ENCODE results near the gene CTR9. TPM values are rescaled to one million over a fixed set of nuclear protein-coding genes. Genes with fewer than 3 reads are reported as not detected.
A peak's percentile ranks its signal among the peaks of the same experiment; 100 is the strongest.

CTR9 gene
- total and polyA plus RNA-seq, 2 of the 13 experiments (the other 11 are each of a cell fraction or from before 2014, with no cell fraction given): 6.6 to 22.1 TPM

DNA sequence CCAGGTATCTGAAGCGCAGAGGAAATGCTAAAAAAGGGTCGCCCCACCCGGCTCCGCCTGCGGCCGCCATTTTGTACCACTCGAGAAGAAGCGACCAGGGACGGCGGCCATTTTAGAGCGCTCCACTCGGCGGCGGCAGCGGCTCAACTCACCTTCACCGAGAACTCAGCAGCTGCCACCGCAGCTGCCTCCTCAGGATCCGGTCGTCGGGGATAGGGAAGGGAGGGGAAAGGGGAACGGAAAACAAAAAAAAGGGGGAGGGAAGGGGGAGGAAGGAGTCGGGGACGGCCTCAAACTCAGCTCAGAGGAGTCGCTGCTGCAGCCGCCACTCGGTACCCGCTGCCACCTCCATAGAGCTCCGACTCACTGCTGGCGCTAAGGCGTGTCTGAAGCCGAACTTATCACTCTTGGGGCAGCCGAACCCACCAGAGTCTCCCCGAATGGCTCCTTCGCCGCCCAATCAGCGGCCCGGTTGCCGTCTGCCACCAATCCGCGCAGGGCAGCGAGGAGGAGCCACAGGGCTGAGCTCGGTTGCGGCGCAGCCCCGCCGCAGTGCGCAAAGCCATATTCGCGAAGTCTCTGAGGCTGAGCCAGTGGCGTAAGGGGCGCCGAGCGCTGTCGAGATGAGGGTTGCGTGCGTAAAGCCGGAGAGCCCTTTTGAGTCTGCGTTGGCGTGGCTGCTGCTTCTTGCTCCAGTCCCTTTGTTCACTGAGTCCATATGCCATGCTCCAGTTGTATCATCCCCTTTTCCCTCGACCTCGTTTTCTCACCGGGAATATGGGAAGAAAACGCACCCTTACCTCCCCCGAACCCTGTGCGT is 57.7 kb downstream of the CTR9 start, which contains the start of gene EIF4G2 (continued):
- TF ChIP-seq, protein P1, sequence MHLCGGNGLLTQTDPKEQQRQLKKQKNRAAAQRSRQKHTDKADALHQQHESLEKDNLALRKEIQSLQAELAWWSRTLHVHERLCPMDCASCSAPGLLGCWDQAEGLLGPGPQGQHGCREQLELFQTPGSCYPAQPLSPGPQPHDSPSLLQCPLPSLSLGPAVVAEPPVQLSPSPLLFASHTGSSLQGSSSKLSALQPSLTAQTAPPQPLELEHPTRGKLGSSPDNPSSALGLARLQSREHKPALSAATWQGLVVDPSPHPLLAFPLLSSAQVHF (CRISPR knock-in tag; IDR thresholded peaks at IDR 0.05): peak; percentile 80; the same call in 1 of the 2 replicates
- TF ChIP-seq GATAD2A (CRISPR knock-in tag; IDR thresholded peaks at IDR 0.05) (peak; percentile 65), ZKSCAN5 (CRISPR knock-in tag; IDR thresholded peaks at IDR 0.05) (no peak), ZNF383 (CRISPR knock-in tag; IDR thresholded peaks at IDR 0.05; ENCODE audit: borderline replicate concordance) (no peak; the same call in 1 of the 2 replicates), ETV6 (CRISPR knock-in tag; conservative IDR thresholded peaks at IDR 0.05) (peak; percentile 17; the same call in 1 of the 2 replicates), NCOA2 (CRISPR knock-in tag; IDR thresholded peaks at IDR 0.05) (peak; percentile 60; the same call in 1 of the 2 replicates), ZNF660 (CRISPR knock-in tag; IDR thresholded peaks at IDR 0.05; ENCODE audit: borderline replicate concordance, low read depth) (0 out of 2 replicates have a peak, but pooled peaks have one; percentile 57), SSRP1 (CRISPR knock-in tag; IDR thresholded peaks at IDR 0.05) (no peak), CHD2 (IDR thresholded peaks at IDR 0.05; ENCODE audit: low read depth, low read length) (peak; percentile 41; the same call in 1 of the 2 replicates)
- TF ChIP-seq, protein P2, sequence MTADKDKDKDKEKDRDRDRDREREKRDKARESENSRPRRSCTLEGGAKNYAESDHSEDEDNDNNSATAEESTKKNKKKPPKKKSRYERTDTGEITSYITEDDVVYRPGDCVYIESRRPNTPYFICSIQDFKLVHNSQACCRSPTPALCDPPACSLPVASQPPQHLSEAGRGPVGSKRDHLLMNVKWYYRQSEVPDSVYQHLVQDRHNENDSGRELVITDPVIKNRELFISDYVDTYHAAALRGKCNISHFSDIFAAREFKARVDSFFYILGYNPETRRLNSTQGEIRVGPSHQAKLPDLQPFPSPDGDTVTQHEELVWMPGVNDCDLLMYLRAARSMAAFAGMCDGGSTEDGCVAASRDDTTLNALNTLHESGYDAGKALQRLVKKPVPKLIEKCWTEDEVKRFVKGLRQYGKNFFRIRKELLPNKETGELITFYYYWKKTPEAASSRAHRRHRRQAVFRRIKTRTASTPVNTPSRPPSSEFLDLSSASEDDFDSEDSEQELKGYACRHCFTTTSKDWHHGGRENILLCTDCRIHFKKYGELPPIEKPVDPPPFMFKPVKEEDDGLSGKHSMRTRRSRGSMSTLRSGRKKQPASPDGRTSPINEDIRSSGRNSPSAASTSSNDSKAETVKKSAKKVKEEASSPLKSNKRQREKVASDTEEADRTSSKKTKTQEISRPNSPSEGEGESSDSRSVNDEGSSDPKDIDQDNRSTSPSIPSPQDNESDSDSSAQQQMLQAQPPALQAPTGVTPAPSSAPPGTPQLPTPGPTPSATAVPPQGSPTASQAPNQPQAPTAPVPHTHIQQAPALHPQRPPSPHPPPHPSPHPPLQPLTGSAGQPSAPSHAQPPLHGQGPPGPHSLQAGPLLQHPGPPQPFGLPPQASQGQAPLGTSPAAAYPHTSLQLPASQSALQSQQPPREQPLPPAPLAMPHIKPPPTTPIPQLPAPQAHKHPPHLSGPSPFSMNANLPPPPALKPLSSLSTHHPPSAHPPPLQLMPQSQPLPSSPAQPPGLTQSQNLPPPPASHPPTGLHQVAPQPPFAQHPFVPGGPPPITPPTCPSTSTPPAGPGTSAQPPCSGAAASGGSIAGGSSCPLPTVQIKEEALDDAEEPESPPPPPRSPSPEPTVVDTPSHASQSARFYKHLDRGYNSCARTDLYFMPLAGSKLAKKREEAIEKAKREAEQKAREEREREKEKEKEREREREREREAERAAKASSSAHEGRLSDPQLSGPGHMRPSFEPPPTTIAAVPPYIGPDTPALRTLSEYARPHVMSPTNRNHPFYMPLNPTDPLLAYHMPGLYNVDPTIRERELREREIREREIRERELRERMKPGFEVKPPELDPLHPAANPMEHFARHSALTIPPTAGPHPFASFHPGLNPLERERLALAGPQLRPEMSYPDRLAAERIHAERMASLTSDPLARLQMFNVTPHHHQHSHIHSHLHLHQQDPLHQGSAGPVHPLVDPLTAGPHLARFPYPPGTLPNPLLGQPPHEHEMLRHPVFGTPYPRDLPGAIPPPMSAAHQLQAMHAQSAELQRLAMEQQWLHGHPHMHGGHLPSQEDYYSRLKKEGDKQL (CRISPR knock-in tag; IDR thresholded peaks at IDR 0.05; ENCODE audit: low read depth): 0 out of 2 replicates have a peak, but pooled peaks have one; percentile 13
- TF ChIP-seq, protein P3, sequence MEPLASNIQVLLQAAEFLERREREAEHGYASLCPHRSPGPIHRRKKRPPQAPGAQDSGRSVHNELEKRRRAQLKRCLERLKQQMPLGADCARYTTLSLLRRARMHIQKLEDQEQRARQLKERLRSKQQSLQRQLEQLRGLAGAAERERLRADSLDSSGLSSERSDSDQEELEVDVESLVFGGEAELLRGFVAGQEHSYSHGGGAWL (CRISPR knock-in tag; IDR thresholded peaks at IDR 0.05): peak; percentile 72; the same call in 1 of the 2 replicates
- TF ChIP-seq, protein P4, sequence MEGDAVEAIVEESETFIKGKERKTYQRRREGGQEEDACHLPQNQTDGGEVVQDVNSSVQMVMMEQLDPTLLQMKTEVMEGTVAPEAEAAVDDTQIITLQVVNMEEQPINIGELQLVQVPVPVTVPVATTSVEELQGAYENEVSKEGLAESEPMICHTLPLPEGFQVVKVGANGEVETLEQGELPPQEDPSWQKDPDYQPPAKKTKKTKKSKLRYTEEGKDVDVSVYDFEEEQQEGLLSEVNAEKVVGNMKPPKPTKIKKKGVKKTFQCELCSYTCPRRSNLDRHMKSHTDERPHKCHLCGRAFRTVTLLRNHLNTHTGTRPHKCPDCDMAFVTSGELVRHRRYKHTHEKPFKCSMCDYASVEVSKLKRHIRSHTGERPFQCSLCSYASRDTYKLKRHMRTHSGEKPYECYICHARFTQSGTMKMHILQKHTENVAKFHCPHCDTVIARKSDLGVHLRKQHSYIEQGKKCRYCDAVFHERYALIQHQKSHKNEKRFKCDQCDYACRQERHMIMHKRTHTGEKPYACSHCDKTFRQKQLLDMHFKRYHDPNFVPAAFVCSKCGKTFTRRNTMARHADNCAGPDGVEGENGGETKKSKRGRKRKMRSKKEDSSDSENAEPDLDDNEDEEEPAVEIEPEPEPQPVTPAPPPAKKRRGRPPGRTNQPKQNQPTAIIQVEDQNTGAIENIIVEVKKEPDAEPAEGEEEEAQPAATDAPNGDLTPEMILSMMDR (CRISPR knock-in tag; IDR thresholded peaks at IDR 0.05): peak; percentile 18; the same call in 1 of the 2 replicates
- TF ChIP-seq, protein P5, sequence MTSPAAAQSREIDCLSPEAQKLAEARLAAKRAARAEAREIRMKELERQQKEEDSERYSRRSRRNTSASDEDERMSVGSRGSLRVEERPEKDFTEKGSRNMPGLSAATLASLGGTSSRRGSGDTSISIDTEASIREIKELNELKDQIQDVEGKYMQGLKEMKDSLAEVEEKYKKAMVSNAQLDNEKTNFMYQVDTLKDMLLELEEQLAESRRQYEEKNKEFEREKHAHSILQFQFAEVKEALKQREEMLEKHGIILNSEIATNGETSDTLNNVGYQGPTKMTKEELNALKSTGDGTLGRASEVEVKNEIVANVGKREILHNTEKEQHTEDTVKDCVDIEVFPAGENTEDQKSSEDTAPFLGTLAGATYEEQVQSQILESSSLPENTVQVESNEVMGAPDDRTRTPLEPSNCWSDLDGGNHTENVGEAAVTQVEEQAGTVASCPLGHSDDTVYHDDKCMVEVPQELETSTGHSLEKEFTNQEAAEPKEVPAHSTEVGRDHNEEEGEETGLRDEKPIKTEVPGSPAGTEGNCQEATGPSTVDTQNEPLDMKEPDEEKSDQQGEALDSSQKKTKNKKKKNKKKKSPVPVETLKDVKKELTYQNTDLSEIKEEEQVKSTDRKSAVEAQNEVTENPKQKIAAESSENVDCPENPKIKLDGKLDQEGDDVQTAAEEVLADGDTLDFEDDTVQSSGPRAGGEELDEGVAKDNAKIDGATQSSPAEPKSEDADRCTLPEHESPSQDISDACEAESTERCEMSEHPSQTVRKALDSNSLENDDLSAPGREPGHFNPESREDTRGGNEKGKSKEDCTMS (CRISPR knock-in tag; conservative IDR thresholded peaks at IDR 0.05): no peak
- TF ChIP-seq, protein P6, sequence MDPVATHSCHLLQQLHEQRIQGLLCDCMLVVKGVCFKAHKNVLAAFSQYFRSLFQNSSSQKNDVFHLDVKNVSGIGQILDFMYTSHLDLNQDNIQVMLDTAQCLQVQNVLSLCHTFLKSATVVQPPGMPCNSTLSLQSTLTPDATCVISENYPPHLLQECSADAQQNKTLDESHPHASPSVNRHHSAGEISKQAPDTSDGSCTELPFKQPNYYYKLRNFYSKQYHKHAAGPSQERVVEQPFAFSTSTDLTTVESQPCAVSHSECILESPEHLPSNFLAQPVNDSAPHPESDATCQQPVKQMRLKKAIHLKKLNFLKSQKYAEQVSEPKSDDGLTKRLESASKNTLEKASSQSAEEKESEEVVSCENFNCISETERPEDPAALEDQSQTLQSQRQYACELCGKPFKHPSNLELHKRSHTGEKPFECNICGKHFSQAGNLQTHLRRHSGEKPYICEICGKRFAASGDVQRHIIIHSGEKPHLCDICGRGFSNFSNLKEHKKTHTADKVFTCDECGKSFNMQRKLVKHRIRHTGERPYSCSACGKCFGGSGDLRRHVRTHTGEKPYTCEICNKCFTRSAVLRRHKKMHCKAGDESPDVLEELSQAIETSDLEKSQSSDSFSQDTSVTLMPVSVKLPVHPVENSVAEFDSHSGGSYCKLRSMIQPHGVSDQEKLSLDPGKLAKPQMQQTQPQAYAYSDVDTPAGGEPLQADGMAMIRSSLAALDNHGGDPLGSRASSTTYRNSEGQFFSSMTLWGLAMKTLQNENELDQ (CRISPR knock-in tag; IDR thresholded peaks at IDR 0.05; ENCODE audit: borderline replicate concordance): no peak

Measured in HepG2 (cell line).